GM12865 (cell line): ENCODE measurements around the gene ZNF76.
A peak's percentile ranks its signal among the peaks of the same experiment; 100 is the strongest.

ENCODE experiments used
- DNase-seq: peaks from one replicate; pipeline ENCODE4 v3.0.0; 2010; ENCODE audit warnings: low read depth
- H3K4me3 ChIP-seq: 2 replicates; pipeline ENCODE4 v1.5.1; 2011; ENCODE audit warnings: mild to moderate bottlenecking, low read depth, low read length, control low read depth
- TF ChIP-seq, protein P1 (sequence below): IDR thresholded peaks from 2 replicates; pipeline ENCODE4 v1.5.1; 2011; ENCODE audit warnings: low read length, control low read depth, low read depth, inconsistent platforms; ENCODE audit not compliant: insufficient read depth; ENCODE audit errors: missing control alignments

ZNF76 gene

DNA sequence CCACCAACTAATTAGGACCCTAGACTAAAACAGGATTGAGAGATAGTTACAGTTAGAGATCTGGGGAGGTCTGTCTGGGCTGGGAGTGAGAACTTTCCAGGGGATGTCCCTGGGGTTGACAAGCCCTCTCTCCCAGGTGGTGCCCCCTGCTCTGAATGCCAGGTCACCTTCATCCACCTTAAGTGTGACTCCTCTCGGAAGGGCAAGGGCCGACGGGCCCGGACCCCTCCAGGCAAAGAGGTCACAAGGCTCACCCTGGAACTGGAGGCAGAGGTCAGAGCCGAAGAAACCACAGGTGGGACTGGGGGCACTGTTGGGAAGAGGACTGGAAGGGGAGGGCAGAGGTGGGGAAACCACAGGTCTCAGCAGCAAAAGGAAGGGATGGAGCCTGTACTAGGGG, 17.0 kb upstream of the ZNF76 start:
- H3K4me3 ChIP-seq = no peak overlapping the region
- DNase-seq = no peak
- TF ChIP-seq, protein P1, sequence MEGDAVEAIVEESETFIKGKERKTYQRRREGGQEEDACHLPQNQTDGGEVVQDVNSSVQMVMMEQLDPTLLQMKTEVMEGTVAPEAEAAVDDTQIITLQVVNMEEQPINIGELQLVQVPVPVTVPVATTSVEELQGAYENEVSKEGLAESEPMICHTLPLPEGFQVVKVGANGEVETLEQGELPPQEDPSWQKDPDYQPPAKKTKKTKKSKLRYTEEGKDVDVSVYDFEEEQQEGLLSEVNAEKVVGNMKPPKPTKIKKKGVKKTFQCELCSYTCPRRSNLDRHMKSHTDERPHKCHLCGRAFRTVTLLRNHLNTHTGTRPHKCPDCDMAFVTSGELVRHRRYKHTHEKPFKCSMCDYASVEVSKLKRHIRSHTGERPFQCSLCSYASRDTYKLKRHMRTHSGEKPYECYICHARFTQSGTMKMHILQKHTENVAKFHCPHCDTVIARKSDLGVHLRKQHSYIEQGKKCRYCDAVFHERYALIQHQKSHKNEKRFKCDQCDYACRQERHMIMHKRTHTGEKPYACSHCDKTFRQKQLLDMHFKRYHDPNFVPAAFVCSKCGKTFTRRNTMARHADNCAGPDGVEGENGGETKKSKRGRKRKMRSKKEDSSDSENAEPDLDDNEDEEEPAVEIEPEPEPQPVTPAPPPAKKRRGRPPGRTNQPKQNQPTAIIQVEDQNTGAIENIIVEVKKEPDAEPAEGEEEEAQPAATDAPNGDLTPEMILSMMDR = no peak

DNA sequence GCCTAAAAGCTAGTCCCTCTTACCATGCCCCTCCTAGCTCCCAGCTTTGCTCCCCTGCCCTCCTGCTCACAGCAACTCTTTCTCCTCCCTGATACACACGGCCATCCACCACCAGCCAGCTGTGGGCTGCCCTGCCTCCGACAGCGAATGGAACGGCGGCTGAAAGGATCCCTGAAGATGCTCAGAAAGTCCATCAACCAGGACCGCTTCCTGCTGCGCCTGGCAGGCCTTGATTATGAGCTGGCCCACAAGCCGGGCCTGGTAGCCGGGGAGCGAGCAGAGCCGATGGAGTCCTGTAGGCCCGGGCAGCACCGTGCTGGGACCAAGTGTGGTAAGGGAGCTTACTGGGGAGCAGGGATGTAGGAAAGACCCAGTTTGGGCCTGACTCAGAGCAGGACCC, 16.6 kb upstream of the ZNF76 start:
- TF ChIP-seq, protein P1 = no peak
- no peak overlapping the region for H3K4me3 ChIP-seq
- DNase-seq = no peak

DNA sequence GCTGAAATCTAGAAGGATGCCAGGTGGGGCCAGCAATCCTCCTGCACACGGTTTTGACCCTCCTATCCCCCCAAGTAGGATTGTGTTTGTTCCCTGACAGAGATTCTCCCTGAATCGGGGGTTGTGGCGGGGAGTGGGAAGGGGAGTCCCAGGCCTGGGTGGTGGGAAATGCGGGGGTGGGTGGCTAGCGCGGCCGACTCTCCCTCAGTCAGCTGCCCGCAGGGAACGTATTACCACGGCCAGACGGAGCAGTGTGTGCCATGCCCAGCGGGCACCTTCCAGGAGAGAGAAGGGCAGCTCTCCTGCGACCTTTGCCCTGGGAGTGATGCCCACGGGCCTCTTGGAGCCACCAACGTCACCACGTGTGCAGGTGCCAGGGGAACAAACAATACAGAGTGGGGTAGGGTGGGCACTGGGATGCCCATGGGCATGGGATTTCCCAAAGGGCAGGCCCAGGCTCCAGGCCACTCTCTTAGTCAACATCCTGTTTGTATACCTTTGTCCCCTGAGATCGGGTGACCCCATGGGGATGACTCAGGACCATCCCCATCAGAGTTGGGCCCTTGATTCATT, 16.1 kb upstream of the ZNF76 start:
- H3K4me3 ChIP-seq = no peak overlapping the region

DNA sequence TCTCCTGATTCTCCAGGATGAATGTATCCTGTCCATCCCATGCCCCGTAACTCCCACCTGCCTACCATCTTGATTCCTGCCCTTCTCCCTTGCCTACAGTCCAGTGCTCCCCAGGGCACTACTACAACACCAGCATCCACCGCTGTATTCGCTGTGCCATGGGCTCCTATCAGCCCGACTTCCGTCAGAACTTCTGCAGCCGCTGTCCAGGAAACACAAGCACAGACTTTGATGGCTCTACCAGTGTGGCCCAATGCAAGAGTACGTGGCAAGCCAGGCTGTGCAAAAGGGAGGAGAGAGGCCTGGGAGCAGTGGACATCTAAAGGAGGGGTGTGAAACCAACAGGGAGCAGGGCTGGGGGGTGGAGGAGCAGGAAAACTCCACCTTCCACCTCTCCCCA, 15.0 kb upstream of the ZNF76 start:
- H3K4me3 ChIP-seq = no peak overlapping the region
- TF ChIP-seq, protein P1 = no peak
- no peak for DNase-seq

More for the DNA sequence above, 16.1 kb upstream of the ZNF76 start:
- TF ChIP-seq, protein P1 = no peak
- no peak for DNase-seq

DNA sequence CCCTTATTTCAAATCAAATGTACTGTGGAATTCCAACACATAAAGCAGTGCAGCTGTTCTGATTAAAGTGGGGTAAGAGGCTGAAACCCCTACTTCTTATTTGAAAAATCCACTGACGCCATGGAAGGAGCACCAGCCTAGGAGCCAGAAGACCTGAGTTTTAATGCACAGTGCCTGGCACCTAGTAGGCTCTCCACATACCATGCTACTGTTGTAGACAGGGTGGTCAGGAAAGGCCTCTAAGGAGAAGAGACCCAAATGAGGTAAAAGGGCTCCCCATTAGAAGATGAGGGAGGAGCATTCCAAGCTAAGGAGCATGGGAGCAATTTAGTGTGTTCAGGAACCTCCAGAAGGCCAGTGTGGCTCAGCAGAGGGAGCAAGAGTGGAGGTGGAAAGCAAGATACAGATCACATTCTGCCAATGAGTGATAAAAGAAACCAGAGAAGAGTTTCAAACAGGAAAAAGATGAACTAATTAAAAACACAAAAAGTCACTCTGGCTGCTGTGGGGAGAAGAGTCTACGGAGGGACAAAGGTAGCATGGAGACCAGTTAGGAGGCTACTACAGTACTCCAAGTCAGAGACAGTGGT, 11.8 kb upstream of the ZNF76 start:
- peak overlapping the region; percentile 26; the same call in 1 of the 2 replicates for H3K4me3 ChIP-seq
- peak; percentile 56 for DNase-seq
- TF ChIP-seq, protein P1 = no peak

DNA sequence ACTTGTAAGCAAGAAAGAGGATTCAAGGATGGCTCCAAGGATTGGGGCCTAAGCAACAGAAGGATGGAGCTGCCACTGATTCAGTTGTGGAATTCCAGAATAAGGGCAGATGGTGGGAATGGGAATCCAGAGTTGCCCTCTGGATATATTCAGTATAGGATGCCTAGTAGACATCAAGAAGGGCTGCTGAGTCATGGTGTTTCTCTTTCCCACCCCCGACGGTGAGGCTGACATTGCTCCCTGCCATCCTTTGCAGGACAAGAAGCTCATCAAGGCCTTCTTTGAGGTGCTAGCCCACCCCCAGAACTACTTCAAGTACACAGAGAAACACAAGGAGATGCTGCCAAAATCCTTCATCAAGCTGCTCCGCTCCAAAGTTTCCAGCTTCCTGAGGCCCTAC, 11.2 kb upstream of the ZNF76 start:
- no peak for DNase-seq
- TF ChIP-seq, protein P1 = no peak
- peak overlapping the region; percentile 26; the same call in 1 of the 2 replicates for H3K4me3 ChIP-seq

DNA sequence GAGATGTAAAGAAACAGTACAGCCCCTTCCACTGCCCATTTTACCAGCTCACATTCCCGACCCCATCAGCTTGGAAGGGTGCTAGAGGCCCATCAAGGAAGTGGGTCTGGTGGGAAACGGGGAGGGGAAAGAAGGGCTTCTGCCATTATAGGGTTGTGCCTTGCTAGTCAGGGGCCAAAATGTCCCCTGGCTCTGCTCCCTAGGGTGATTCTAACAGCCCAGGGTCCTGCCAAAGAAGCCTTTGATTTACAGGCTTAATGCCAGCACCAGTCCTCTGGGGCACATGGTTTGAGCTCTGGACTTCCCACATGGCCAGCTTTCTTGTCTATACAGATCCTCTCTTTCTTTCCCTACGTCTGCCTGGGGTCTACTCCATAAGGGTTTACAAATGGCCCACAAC, 10.6 kb upstream of the ZNF76 start:
- no peak overlapping the region for H3K4me3 ChIP-seq
- TF ChIP-seq, protein P1 = no peak
- no peak for DNase-seq
